Spleen (tissue), 11 donors: ENCODE results near the gene PRR11. TPM values are rescaled to one million over a fixed set of nuclear protein-coding genes. Genes with fewer than 3 reads are reported as not detected.
"Not testable (repeated sequence)": the region's sequence is repeated elsewhere in the genome, so short reads cannot be mapped to it uniquely, and the experiment has no call there.

Experiments used
- DNase-seq: peaks from one replicate; pipeline ENCODE4 v3.0.0-alpha.2; 2020
- H3K27ac ChIP-seq, 8 donors: fragments of 200-600 bp; sonication (generic) in 7 of 8; 1 replicate in 4 of 8; 2 replicates in 4 of 8; pipeline versions ENCODE4 v1.5.0 to v1.8.0; 2016 to 2021; ENCODE audit warnings: inconsistent platforms in 4 of 8, mild to moderate bottlenecking in 4 of 8, moderate library complexity in 1 of 8
- H3K27me3 ChIP-seq, 7 donors: fragments of 200-600 bp; sonication (generic) in 6 of 7; replicated peaks in 1 of 7; 1 replicate in 4 of 7; 2 replicates in 3 of 7; pipeline versions ENCODE4 v1.5.0 to v1.8.0; 2016 to 2021; ENCODE audit warnings: inconsistent platforms in 3 of 7, mild to moderate bottlenecking in 1 of 7
- H3K36me3 ChIP-seq, 6 donors: fragments of 200-600 bp; sonication (generic) in 5 of 6; 1 replicate in 4 of 6; 2 replicates in 2 of 6; pipeline versions ENCODE4 v1.5.0 to v1.8.0; 2016 to 2021; ENCODE audit warnings: inconsistent platforms in 2 of 6
- H3K4me1 ChIP-seq, 6 donors: fragments of 200-600 bp; sonication (generic) in 5 of 6; 1 replicate in 3 of 6; 2 replicates in 3 of 6; pipeline versions ENCODE4 v1.5.0 to v1.8.0; 2016 to 2021; ENCODE audit warnings: inconsistent platforms in 3 of 6
- H3K4me3 ChIP-seq, 8 donors: fragments of 200-600 bp; sonication (generic) in 7 of 8; 1 replicate in 4 of 8; 2 replicates in 4 of 8; pipeline versions ENCODE4 v1.5.0 to v1.8.0; 2016 to 2021; ENCODE audit warnings: inconsistent platforms in 4 of 8, mild to moderate bottlenecking in 4 of 8, moderate library complexity in 2 of 8
- H3K9me3 ChIP-seq, 8 donors: fragments of 200-600 bp; sonication (generic) in 7 of 8; 1 replicate in 4 of 8; 2 replicates in 4 of 8; pipeline versions ENCODE4 v1.5.0 to v1.8.0; 2016 to 2021; ENCODE audit warnings: inconsistent platforms in 4 of 8
- POLR2A ChIP-seq, 3 donors: fragments of 450-650 bp; IDR thresholded peaks; one replicate each; pipeline ENCODE4 v1.5.1; 2017; ENCODE audit warnings: antibody characterized with exemption in 3 of 3, mild to moderate bottlenecking in 1 of 3
- POLR2AphosphoS5 ChIP-seq, 3 donors: sonication (generic); formaldehyde crosslinking; IDR thresholded peaks; one replicate each; pipeline ENCODE4 v1.5.1; 2017; ENCODE audit warnings: antibody characterized with exemption in 3 of 3
- WGBS, 5 donors: extraction: QIAGEN DNeasy Blood & Tissue Kit in 3 of 5; methylation state at CpG; one replicate each; pipeline versions ENCODE4 v1.1.5 to v1.1.7; 2013 to 2018; 5-methylcytosine and 5-hydroxymethylcytosine counted together
- intact Hi-C: fragments of 100-400 bp; cut with DNase I; formaldehyde crosslinking; loops from one replicate; pipeline ENCODE4 v1.15.0; 2023; ENCODE audit warnings: low total_unique reads
- polyA plus RNA-seq, 3 donors: library from polyadenylated mRNA; stranded (reverse); fragments of 200-250 nt; gene quantifications; one replicate each; pipeline ENCODE4 v1.2.1, GENCODE V29; 2013
- total RNA-seq, 7 donors: library from RNA; depleted of rRNA in 3 of 7; stranded (reverse); fragments of >200 nt in 3 of 7; fragmentation: NEBNext Ultra II Directional in 4 of 7; extraction: Animal tissue kit (Norgen Biotek cat#: 25700) in 4 of 7; gene quantifications; one replicate each; pipeline versions ENCODE4 v1.1.0 to v1.2.1, GENCODE V29; 2016 to 2021
- TF ChIP-seq, protein P1 (sequence below), 11 experiments: fragments of 200-600 bp in 7 of 11; fragments of 450-650 bp in 4 of 11; sonication (generic) in 4 of 11; IDR thresholded peaks in 8 of 11; conservative IDR thresholded peaks in 3 of 11; 1 replicate in 7 of 11; 2 replicates in 4 of 11; pipeline versions ENCODE4 v1.4.0 to v1.8.0; 2016 to 2021; ENCODE audit warnings: antibody characterized with exemption in 11 of 11, inconsistent platforms in 4 of 11, mild to moderate bottlenecking in 1 of 11
- donor health status: healthy with polysubstance abuse.
- donor health status: DM: no; HTN: no; CAD: no; lungs with moderate emphysema.
- donor health status: DM: no; HTN: no; CAD: no.
- donor health status: Bipolar disorder and iron deficiency.
- donor health status: healthy.
- donor health status: DM: no; HTN: no; CAD: no.
- donor health status: DM: yes; HTN: yes; CAD: no.

Gene PRR11
- total and polyA plus RNA-seq, 10 donors: 0.61 to 15.3 (median 5.1) TPM

DNA sequence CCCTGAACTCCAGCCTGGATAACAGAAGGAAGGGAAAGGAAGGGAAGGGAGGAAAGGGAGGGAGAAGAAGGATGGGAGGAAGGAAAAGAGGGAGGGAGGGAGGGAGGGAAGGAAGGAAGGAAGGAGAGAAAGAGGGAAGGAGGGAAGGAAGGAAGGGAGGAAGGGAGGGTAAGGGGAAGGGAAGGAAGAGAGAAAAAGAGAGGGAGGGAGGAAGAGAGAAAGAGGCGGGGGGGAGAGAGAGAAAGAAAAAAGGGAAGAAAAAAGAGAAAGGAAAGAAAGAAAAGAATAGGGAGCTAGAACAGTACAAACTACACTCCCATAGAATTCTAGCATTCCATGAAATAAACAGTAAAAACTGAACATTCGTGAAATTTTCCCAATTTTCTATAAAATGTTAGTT is 25.7 kb upstream of the PRR11 start:
- H3K4me1 ChIP-seq: no peaks in the 10 kb centered on the region
- WGBS, 5 donors: 41 to 93% (median 49%) methylated on average over 2 of the region's 2 CpGs
- no peaks in the 10 kb centered on the region for H3K9me3 ChIP-seq
- intact Hi-C loops: no loop called here
- no peak for DNase-seq
- peaks cover 0 to 55% (median 5%) of the 10 kb centered on the region in 6 donors for H3K36me3 ChIP-seq
- no peak overlapping the region for H3K4me3 ChIP-seq
- H3K27me3 ChIP-seq: no peaks in the 10 kb centered on the region
- no peak overlapping the region for H3K27ac ChIP-seq
- TF ChIP-seq POLR2AphosphoS5 (IDR thresholded peaks at IDR 0.05): no peak
- no peak for TF ChIP-seq POLR2A (IDR thresholded peaks at IDR 0.05)
- TF ChIP-seq, protein P1, sequence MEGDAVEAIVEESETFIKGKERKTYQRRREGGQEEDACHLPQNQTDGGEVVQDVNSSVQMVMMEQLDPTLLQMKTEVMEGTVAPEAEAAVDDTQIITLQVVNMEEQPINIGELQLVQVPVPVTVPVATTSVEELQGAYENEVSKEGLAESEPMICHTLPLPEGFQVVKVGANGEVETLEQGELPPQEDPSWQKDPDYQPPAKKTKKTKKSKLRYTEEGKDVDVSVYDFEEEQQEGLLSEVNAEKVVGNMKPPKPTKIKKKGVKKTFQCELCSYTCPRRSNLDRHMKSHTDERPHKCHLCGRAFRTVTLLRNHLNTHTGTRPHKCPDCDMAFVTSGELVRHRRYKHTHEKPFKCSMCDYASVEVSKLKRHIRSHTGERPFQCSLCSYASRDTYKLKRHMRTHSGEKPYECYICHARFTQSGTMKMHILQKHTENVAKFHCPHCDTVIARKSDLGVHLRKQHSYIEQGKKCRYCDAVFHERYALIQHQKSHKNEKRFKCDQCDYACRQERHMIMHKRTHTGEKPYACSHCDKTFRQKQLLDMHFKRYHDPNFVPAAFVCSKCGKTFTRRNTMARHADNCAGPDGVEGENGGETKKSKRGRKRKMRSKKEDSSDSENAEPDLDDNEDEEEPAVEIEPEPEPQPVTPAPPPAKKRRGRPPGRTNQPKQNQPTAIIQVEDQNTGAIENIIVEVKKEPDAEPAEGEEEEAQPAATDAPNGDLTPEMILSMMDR (IDR thresholded peaks at IDR 0.05 in 8 of 11, conservative IDR thresholded peaks at IDR 0.05 in 3 of 11): no peak

GRCh38 chr17:59131131-59131530 is 24.4 kb upstream of the PRR11 start:
- WGBS, 5 donors: 88 to 94% (median 92%) methylated on average over 1 of the region's 1 CpG
- Histone ChIP-seq H3K36me3 (peaks cover 0 to 48% (median 5%) of the 10 kb centered on the region in 6 donors), H3K27ac (no peak overlapping the region), H3K4me3 (no peak overlapping the region), H3K4me1 (no peaks in the 10 kb centered on the region), H3K9me3 (no peaks in the 10 kb centered on the region), H3K27me3 (no peaks in the 10 kb centered on the region)
- intact Hi-C loops: no loop called here
- DNase-seq: no peak
- TF ChIP-seq, protein P1 (IDR thresholded peaks at IDR 0.05 in 8 of 11, conservative IDR thresholded peaks at IDR 0.05 in 3 of 11): no peak

DNA sequence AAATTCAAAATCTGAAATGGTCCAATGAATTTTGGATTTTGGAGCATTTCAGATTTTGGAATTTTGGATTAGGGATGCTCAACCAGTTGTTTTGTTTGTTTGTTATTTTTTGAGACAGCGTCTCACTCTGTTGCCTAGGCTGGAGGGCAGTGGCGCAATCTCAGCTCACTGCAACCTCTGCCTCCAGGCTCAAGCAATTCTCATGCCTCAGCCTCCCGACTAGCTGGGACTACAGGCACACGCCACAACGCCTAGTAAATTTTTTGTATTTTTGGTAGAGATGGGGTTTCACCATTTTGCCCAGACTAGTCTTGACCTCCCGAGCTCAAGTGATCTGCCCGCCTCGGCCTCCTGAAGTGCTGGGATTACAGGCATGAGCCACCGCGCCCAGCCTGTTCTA is 17.2 kb upstream of the PRR11 start:
- DNase-seq, intact Hi-C loops: not testable (repeated sequence)
- 93 to 96% (median 94%) methylated on average over 10 of the region's 10 CpGs for WGBS, 5 donors

DNA sequence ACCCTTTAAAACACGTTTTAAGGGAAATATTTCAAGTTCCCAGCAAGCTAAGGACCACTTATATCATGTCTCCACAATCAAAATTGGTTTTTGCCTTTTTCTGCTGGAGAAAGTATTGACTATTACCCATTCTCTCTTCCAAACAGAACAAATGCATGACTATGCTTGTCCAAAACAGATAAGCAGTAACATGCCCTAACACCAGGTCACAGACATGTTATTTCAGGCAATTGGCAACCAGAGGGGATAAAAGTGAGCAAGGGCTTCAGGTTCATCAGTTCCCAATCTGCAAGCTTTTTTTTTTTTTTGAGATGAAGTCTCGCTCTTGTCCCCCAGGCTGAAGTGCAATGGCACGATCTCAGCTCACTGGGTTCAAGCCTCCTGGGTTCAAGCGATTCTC is 15.6 kb upstream of the PRR11 start:
- H3K27ac ChIP-seq: no peak overlapping the region
- H3K4me3 ChIP-seq: no peak overlapping the region
- no peak for DNase-seq
- 96 to 100% (median 97%) methylated on average over 4 of the region's 4 CpGs for WGBS, 5 donors
- intact Hi-C loops: no loop called here
- peaks cover 0 to 7% (median 0%) of the 10 kb centered on the region in 6 donors for H3K36me3 ChIP-seq
- H3K9me3 ChIP-seq: no peaks in the 10 kb centered on the region
- H3K4me1 ChIP-seq: no peaks in the 10 kb centered on the region
- no peaks in the 10 kb centered on the region for H3K27me3 ChIP-seq
- TF ChIP-seq, protein P1 (IDR thresholded peaks at IDR 0.05 in 8 of 11, conservative IDR thresholded peaks at IDR 0.05 in 3 of 11): no peak
- TF ChIP-seq POLR2A (IDR thresholded peaks at IDR 0.05) (no peak), POLR2AphosphoS5 (IDR thresholded peaks at IDR 0.05) (no peak)

More for the DNA sequence above, 17.2 kb upstream of the PRR11 start:
- H3K9me3 ChIP-seq, H3K27ac ChIP-seq, H3K36me3 ChIP-seq, H3K27me3 ChIP-seq, H3K4me3 ChIP-seq, H3K4me1 ChIP-seq: not testable (repeated sequence)

- TF ChIP-seq, protein P1 (IDR thresholded peaks at IDR 0.05 in 8 of 11, conservative IDR thresholded peaks at IDR 0.05 in 3 of 11): no peak
- TF ChIP-seq POLR2AphosphoS5 (IDR thresholded peaks at IDR 0.05) (no peak), POLR2A (IDR thresholded peaks at IDR 0.05) (no peak)
- no peak overlapping the region for H3K27ac ChIP-seq
- no peak for DNase-seq
- no peaks in the 10 kb centered on the region for H3K9me3 ChIP-seq
- no peak overlapping the region for H3K4me3 ChIP-seq
- no peaks in the 10 kb centered on the region for H3K4me1 ChIP-seq
- intact Hi-C loops: no loop called here
- no peaks in the 10 kb centered on the region for H3K27me3 ChIP-seq
- 96 to 100% (median 100%) methylated on average over 1 of the region's 1 CpG for WGBS, 5 donors
- H3K36me3 ChIP-seq: peaks cover 0 to 7% (median 0%) of the 10 kb centered on the region in 6 donors
Measured at GRCh38 chr17:59141860-59142259, 13.7 kb upstream of the PRR11 start.
